Mucosa of stomach (tissue), 1 donor: ENCODE data around the gene TMOD2.

ENCODE experiments used
- H3K27me3 ChIP-seq: one replicate; pipeline ENCODE4 v1.7.0; 2013; ENCODE audit warnings: mild to moderate bottlenecking, low read length; ENCODE audit not compliant: control insufficient read depth, insufficient read depth
- H3K36me3 ChIP-seq: one replicate; pipeline ENCODE4 v1.7.0; 2013; ENCODE audit warnings: low read length; ENCODE audit not compliant: control insufficient read depth, insufficient read depth
- H3K4me1 ChIP-seq: one replicate; pipeline ENCODE4 v1.7.0; 2013; ENCODE audit warnings: mild to moderate bottlenecking, low read length; ENCODE audit not compliant: control insufficient read depth, insufficient read depth
- H3K4me3 ChIP-seq: one replicate; pipeline ENCODE4 v1.7.0; 2013; ENCODE audit warnings: low read length
- H3K9ac ChIP-seq: one replicate; pipeline ENCODE4 v1.7.0; 2013; ENCODE audit warnings: mild to moderate bottlenecking, low read length, moderate library complexity
- H3K9me3 ChIP-seq: one replicate; pipeline ENCODE4 v1.7.0; 2013; ENCODE audit warnings: mild to moderate bottlenecking, low read length, moderate library complexity; ENCODE audit not compliant: control insufficient read depth
- donor health status: Pancreatic carcinoma.

TMOD2 gene

GRCh38 chr15:51838270-51838669 is 86.9 kb downstream of the TMOD2 start:
- Histone ChIP-seq H3K4me1 (peaks cover 38% of the 10 kb centered on the region), H3K4me3 (no peak overlapping the region), H3K9me3 (no peaks in the 10 kb centered on the region), H3K27me3 (no peaks in the 10 kb centered on the region), H3K9ac (no peak overlapping the region), H3K36me3 (no peaks in the 10 kb centered on the region)

- Histone ChIP-seq H3K27me3 (no peaks in the 10 kb centered on the region), H3K9me3 (no peaks in the 10 kb centered on the region), H3K4me1 (peaks cover 59% of the 10 kb centered on the region), H3K4me3 (no peak overlapping the region), H3K9ac (no peak overlapping the region), H3K36me3 (no peaks in the 10 kb centered on the region)
Observed at GRCh38 chr15:51840692-51841091, 89.3 kb downstream of the TMOD2 start.

GRCh38 chr15:51841406-51842040 is 90.1 kb downstream of the TMOD2 start:
- peaks cover 64% of the 10 kb centered on the region for H3K4me1 ChIP-seq

GRCh38 chr15:51842265-51842664 is 90.9 kb downstream of the TMOD2 start:
- peaks cover 67% of the 10 kb centered on the region for H3K4me1 ChIP-seq
- no peaks in the 10 kb centered on the region for H3K27me3 ChIP-seq
- no peak overlapping the region for H3K9ac ChIP-seq
- H3K9me3 ChIP-seq, result no peaks in the 10 kb centered on the region
- no peaks in the 10 kb centered on the region for H3K36me3 ChIP-seq
- no peak overlapping the region for H3K4me3 ChIP-seq

More at GRCh38 chr15:51841406-51842040, 90.1 kb downstream of the TMOD2 start:
- Histone ChIP-seq H3K27me3 (no peaks in the 10 kb centered on the region), H3K9ac (no peak overlapping the region), H3K4me3 (no peak overlapping the region), H3K36me3 (no peaks in the 10 kb centered on the region), H3K9me3 (no peaks in the 10 kb centered on the region)

DNA sequence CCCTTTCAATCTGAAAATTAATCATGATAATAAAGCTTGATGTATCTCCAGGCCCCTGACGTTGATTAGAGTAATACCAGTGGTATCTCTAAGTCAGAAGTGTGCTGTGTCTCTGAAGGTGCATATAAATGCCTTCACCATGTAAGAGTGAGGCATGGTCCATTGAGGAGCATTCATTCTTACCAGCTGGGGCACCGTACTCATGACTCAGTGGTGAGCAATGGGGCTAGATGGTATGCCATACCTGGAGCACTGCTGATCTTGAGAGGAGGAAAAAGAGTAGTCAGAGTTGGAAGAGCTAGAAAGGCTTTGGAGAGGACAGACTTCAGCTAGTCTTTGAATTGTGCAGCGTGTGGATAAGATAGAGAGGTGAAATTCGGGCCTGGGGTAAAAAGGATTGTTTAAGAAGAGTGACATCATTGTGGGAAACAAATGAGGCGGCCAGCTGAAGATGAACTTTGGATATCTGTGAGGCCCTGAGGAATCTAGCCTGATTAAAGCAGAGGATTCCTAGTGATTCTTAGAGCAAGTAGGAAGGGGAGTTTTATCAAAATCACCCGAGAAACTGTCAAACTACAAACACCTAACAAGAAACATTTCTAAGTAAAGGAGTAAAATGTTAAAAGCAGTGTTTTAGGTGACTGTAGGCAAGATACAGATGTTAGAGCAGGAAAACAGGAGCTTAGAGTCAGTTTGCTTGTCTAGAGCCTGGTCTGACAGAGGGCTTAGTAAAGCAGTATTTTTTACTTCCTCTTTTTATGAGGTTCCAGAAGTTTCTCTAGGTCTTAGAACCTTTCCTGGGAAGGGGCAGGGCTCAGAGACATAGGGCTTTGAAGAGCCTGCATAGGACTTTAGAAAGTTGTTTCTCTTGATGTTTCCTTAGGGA is 91.7 kb downstream of the TMOD2 start:
- no peaks in the 10 kb centered on the region for H3K27me3 ChIP-seq
- peaks cover 59% of the 10 kb centered on the region for H3K4me1 ChIP-seq
- H3K9me3 ChIP-seq, result no peaks in the 10 kb centered on the region
- H3K36me3 ChIP-seq, result no peaks in the 10 kb centered on the region
- no peak overlapping the region for H3K4me3 ChIP-seq
- H3K9ac ChIP-seq, result no peak overlapping the region

- H3K4me3 ChIP-seq, result no peak overlapping the region
- no peaks in the 10 kb centered on the region for H3K36me3 ChIP-seq
- no peak overlapping the region for H3K9ac ChIP-seq
- H3K9me3 ChIP-seq, result no peaks in the 10 kb centered on the region
- peaks cover 64% of the 10 kb centered on the region for H3K4me1 ChIP-seq
- H3K27me3 ChIP-seq, result no peaks in the 10 kb centered on the region
Observed at GRCh38 chr15:51844747-51845426, 93.5 kb downstream of the TMOD2 start.

GRCh38 chr15:51846066-51846462 is 94.7 kb downstream of the TMOD2 start:
- Histone ChIP-seq H3K27me3 (no peaks in the 10 kb centered on the region), H3K4me1 (peaks cover 59% of the 10 kb centered on the region), H3K9me3 (no peaks in the 10 kb centered on the region), H3K4me3 (no peak overlapping the region), H3K9ac (no peak overlapping the region), H3K36me3 (no peaks in the 10 kb centered on the region)

DNA sequence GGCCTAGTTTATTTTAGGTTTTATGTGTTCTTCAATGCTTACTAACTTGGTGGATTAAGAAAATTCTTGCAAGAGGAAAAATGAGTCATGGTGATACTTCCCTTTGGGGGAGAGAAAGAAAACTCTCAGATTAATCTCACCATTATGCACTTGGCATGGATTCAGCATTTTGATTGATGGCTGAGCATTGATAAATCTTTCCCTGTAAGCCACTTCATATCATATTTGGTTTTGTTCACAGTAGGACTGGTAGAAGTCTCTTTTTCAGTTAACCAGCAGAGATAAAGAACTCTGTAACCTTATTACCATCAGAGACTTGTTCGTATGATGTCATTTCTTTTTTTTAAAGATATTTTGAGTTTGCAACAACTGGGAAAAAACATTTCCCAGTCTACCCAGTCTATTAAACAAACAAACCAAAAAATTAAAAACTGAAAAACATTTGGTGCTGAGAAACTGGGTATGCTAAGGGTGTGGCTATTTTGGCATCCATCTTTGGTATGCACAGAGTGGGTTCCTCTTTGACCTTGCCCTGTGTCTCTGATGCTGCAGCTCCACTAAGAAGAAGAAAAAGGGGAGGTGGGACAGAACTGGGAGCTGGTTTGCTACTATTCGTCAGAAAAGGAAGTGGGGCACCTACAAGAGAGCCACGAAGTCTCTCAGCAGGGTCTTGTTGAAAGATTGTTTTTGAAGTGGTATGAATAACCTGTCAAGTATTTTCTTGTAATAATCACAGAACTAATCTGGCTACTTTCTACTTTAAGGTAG is 95.2 kb downstream of the TMOD2 start:
- Histone ChIP-seq H3K27me3 (no peaks in the 10 kb centered on the region), H3K36me3 (no peaks in the 10 kb centered on the region), H3K9ac (no peak overlapping the region), H3K9me3 (no peaks in the 10 kb centered on the region), H3K4me1 (peaks cover 53% of the 10 kb centered on the region), H3K4me3 (no peak overlapping the region)

DNA sequence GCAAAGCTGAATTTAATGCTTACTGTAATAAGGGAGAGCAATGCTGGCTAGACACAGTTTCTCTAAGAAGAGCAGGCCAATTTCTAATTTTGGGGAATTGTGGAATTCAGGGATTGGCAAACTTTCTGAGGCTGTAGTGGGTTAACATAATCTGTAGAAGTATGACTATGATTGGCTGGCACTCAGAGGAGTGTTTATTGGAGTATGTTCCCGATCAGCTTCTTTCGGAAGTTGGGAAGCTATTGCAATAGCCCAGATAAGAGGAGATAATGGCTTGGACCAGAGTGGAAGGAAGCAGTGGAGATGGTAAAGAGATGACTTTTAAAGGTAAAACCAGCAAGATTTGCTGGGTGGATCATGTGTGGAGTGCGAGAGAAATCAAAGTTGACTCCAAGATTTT is 97.4 kb downstream of the TMOD2 start:
- no peak overlapping the region for H3K9ac ChIP-seq
- H3K9me3 ChIP-seq, result no peaks in the 10 kb centered on the region
- no peak overlapping the region for H3K4me3 ChIP-seq
- no peaks in the 10 kb centered on the region for H3K27me3 ChIP-seq
- no peaks in the 10 kb centered on the region for H3K36me3 ChIP-seq
- H3K4me1 ChIP-seq, result peaks cover 34% of the 10 kb centered on the region

DNA sequence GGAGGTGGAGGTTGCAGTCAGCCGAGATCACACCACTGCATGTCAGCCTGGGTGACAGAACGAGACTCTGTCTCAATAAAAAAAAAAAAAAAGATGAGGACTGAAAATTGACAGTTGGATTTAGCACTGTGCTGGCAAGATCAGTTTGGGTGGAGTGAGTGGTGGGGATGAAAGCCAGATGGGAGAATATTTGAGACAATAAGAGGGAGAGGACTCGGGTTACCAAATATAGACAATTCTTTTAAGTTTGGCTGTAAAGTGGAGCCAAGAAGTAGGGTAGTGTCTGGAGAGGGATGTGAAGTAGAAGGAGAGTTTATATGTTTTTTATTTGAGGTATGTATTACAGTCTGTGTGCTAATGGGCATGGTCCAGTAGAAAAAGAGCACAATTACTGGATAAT is 98.5 kb downstream of the TMOD2 start:
- H3K9me3 ChIP-seq, result no peaks in the 10 kb centered on the region
- no peaks in the 10 kb centered on the region for H3K27me3 ChIP-seq
- H3K4me1 ChIP-seq, result peaks cover 24% of the 10 kb centered on the region
- H3K4me3 ChIP-seq, result no peak overlapping the region
- H3K9ac ChIP-seq, result no peak overlapping the region
- no peaks in the 10 kb centered on the region for H3K36me3 ChIP-seq

DNA sequence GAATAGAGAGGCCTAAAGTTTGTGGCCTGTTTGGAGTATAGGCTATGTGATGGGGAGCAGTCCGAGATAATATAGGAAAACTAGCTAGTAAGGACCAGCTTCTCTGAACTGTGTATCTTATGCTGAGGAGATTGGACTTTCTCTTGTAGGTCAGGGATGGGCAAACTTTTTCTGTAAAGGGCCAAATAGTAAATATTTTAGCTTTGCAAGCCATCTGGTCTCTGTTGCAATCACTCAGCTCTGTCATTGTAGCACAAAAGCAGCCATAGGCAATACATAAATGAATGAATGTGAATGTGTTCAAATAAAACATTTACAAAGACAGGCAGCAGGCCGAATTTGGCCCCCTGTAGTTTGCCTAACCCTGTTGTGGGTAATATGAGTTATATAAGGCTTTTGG is 102.6 kb downstream of the TMOD2 start:
- Histone ChIP-seq H3K36me3 (no peaks in the 10 kb centered on the region), H3K4me3 (no peak overlapping the region), H3K27me3 (no peaks in the 10 kb centered on the region), H3K9ac (no peak overlapping the region), H3K4me1 (peaks cover 4% of the 10 kb centered on the region), H3K9me3 (no peaks in the 10 kb centered on the region)
